ENCODE measurements around the gene NEU4.
"Not testable (repeated sequence)": the region's sequence is repeated elsewhere in the genome, so short reads cannot be mapped to it uniquely, and the experiment has no call there.

NEU4 gene

GRCh38 chr2:241799522-241800197 lies 9.3 kb upstream of the NEU4 start:
- no peak for DNase-seq

GRCh38 chr2:241800198-241800903 lies 8.6 kb upstream of the NEU4 start:
- not testable (repeated sequence) for DNase-seq

- no peak for DNase-seq
Measured at GRCh38 chr2:241801611-241802420, 7.2 kb upstream of the NEU4 start.

GRCh38 chr2:241802421-241803318 lies 6.3 kb upstream of the NEU4 start:
- peak; percentile 19 for DNase-seq

- DNase-seq, result peak; percentile 88
Measured at GRCh38 chr2:241803387-241804325, 5.3 kb upstream of the NEU4 start.

GRCh38 chr2:241804326-241805229 lies 4.4 kb upstream of the NEU4 start:
- peak; percentile 43 for DNase-seq

- DNase-seq, result not testable (repeated sequence)
Measured at GRCh38 chr2:241806217-241806616, 2.8 kb upstream of the NEU4 start.

- DNase-seq, result peak; percentile 66
Measured at GRCh38 chr2:241808051-241808720, 807 bp upstream of the NEU4 start.

- no peak for DNase-seq
Measured at GRCh38 chr2:241809383-241810306, 652 bp downstream of the NEU4 start.

GRCh38 chr2:241810307-241811200 lies 1.6 kb downstream of the NEU4 start:
- no peak for DNase-seq

GRCh38 chr2:241811201-241811951 lies 2.4 kb downstream of the NEU4 start:
- DNase-seq, result no peak

- no peak for DNase-seq
Measured at GRCh38 chr2:241811952-241812729, 3.1 kb downstream of the NEU4 start.

- DNase-seq, result no peak
Measured at GRCh38 chr2:241812730-241813643, 4.0 kb downstream of the NEU4 start.

- no peak for DNase-seq
Measured at GRCh38 chr2:241813644-241814392, 4.8 kb downstream of the NEU4 start.
